ENCODE measurements around the gene SPDYC. TPM values are rescaled to one million over a fixed set of nuclear protein-coding genes. Genes with fewer than 3 reads are reported as not detected.

The SPDYC gene
- total and polyA plus RNA-seq, 2 donors from 2014 or later, result 0.43 TPM; not detected in 1

- no peaks in the 10 kb centered on the region for H3K36me3 ChIP-seq (ENCODE audit: control insufficient read depth in 2 of 3, insufficient read depth in 3 of 3, low read length in 3 of 3)
- intact Hi-C loops (cut with DNase I), result no loop called here
- no peak for FAIRE-seq
- no peak overlapping the region for H3K9ac ChIP-seq (ENCODE audit: low read length in 3 of 3)
- H3K9me3 ChIP-seq (ENCODE audit: control insufficient read depth in 2 of 3, insufficient read depth in 1 of 3, low read length in 3 of 3), result no peaks in the 10 kb centered on the region
- no peak overlapping the region for H3K4me3 ChIP-seq (ENCODE audit: low read length in 3 of 3)
- DNase-seq, result no peak
- no peaks in the 10 kb centered on the region for H3K27me3 ChIP-seq (ENCODE audit: control insufficient read depth, insufficient read depth, low read length)
- H3K27ac ChIP-seq (ENCODE audit: low read depth in 2 of 2, low read length in 2 of 2), result no peak overlapping the region
- H3K4me1 ChIP-seq (ENCODE audit: control insufficient read depth in 2 of 3, insufficient read depth in 2 of 3, low read depth in 1 of 3, low read length in 3 of 3), result peaks cover 0 to 6% (median 5%) of the 10 kb centered on the region in 3 donors
- no peak for TF ChIP-seq CTCF (IDR thresholded peaks at IDR 0.05; ENCODE audit: borderline replicate concordance, extremely low read depth, insufficient read depth)
These were observed 18.6 kb upstream of the SPDYC start for GRCh38 chr11:65151331-65151899.

GRCh38 chr11:65152122-65152521 lies 17.9 kb upstream of the SPDYC start:
- intact Hi-C loops (cut with DNase I), result no loop called here
- Histone ChIP-seq H3K9me3 (ENCODE audit: control insufficient read depth in 2 of 3, insufficient read depth in 1 of 3, low read length in 3 of 3) (no peaks in the 10 kb centered on the region), H3K27me3 (ENCODE audit: control insufficient read depth, insufficient read depth, low read length) (no peaks in the 10 kb centered on the region), H3K9ac (ENCODE audit: low read length in 3 of 3) (no peak overlapping the region), H3K4me3 (ENCODE audit: low read length in 3 of 3) (no peak overlapping the region), H3K27ac (ENCODE audit: low read depth in 2 of 2, low read length in 2 of 2) (no peak overlapping the region), H3K4me1 (ENCODE audit: control insufficient read depth in 2 of 3, insufficient read depth in 2 of 3, low read depth in 1 of 3, low read length in 3 of 3) (peaks cover 0 to 6% (median 5%) of the 10 kb centered on the region in 3 donors), H3K36me3 (ENCODE audit: control insufficient read depth in 2 of 3, insufficient read depth in 3 of 3, low read length in 3 of 3) (no peaks in the 10 kb centered on the region)
- TF ChIP-seq CTCF (IDR thresholded peaks at IDR 0.05; ENCODE audit: borderline replicate concordance, extremely low read depth, insufficient read depth), result no peak
- FAIRE-seq (no peak), DNase-seq (no peak)

- Histone ChIP-seq H3K4me3 (ENCODE audit: low read length in 3 of 3) (no peak overlapping the region), H3K9me3 (ENCODE audit: control insufficient read depth in 2 of 3, insufficient read depth in 1 of 3, low read length in 3 of 3) (no peaks in the 10 kb centered on the region), H3K9ac (ENCODE audit: low read length in 3 of 3) (no peak overlapping the region), H3K36me3 (ENCODE audit: control insufficient read depth in 2 of 3, insufficient read depth in 3 of 3, low read length in 3 of 3) (no peaks in the 10 kb centered on the region), H3K27me3 (ENCODE audit: control insufficient read depth, insufficient read depth, low read length) (no peaks in the 10 kb centered on the region), H3K4me1 (ENCODE audit: control insufficient read depth in 2 of 3, insufficient read depth in 2 of 3, low read depth in 1 of 3, low read length in 3 of 3) (no peaks in the 10 kb centered on the region), H3K27ac (ENCODE audit: low read depth in 2 of 2, low read length in 2 of 2) (no peak overlapping the region)
- intact Hi-C loops (cut with DNase I), result no loop called here
- DNase-seq (no peak), FAIRE-seq (no peak)
- no peak for TF ChIP-seq CTCF (IDR thresholded peaks at IDR 0.05; ENCODE audit: borderline replicate concordance, extremely low read depth, insufficient read depth)
These were observed 13.8 kb upstream of the SPDYC start for GRCh38 chr11:65156256-65156655.

GRCh38 chr11:65156926-65157325 lies 13.1 kb upstream of the SPDYC start:
- H3K27me3 ChIP-seq (ENCODE audit: control insufficient read depth, insufficient read depth, low read length), result no peaks in the 10 kb centered on the region
- no peaks in the 10 kb centered on the region for H3K4me1 ChIP-seq (ENCODE audit: control insufficient read depth in 2 of 3, insufficient read depth in 2 of 3, low read depth in 1 of 3, low read length in 3 of 3)
- no peak for TF ChIP-seq CTCF (IDR thresholded peaks at IDR 0.05; ENCODE audit: borderline replicate concordance, extremely low read depth, insufficient read depth)
- DNase-seq (peak in 1 of 5 donors; percentile 63), FAIRE-seq (no peak)
- H3K27ac ChIP-seq (ENCODE audit: low read depth in 2 of 2, low read length in 2 of 2), result no peak overlapping the region
- H3K9me3 ChIP-seq (ENCODE audit: control insufficient read depth in 2 of 3, insufficient read depth in 1 of 3, low read length in 3 of 3), result no peaks in the 10 kb centered on the region
- H3K9ac ChIP-seq (ENCODE audit: low read length in 3 of 3), result no peak overlapping the region
- intact Hi-C loops (cut with DNase I), result no loop called here
- no peak overlapping the region for H3K4me3 ChIP-seq (ENCODE audit: low read length in 3 of 3)
- H3K36me3 ChIP-seq (ENCODE audit: control insufficient read depth in 2 of 3, insufficient read depth in 3 of 3, low read length in 3 of 3), result no peaks in the 10 kb centered on the region

Data from kidney (tissue), 14 donors.